Ishikawa (cell line): ENCODE data around the gene TLR5.

Source experiments
- CEBPB ChIP-seq: IDR thresholded peaks from 2 replicates; pipeline ENCODE4 v1.6.1; 2012
- CREB1 ChIP-seq: IDR thresholded peaks from 2 replicates; pipeline ENCODE4 v1.6.1; 2012; ENCODE audit warnings: low read depth
- EGR1 ChIP-seq: IDR thresholded peaks from 2 replicates; pipeline ENCODE4 v1.6.1; 2012
- EP300 ChIP-seq: IDR thresholded peaks from 2 replicates; pipeline ENCODE4 v1.6.1; 2012; ENCODE audit warnings: borderline replicate concordance
- FOXM1 ChIP-seq: IDR thresholded peaks from 2 replicates; pipeline ENCODE4 v1.6.1; 2012; ENCODE audit warnings: low read depth, borderline replicate concordance
- NFIC ChIP-seq: IDR thresholded peaks from 2 replicates; pipeline ENCODE4 v1.6.1; 2012
- RAD21 ChIP-seq: IDR thresholded peaks from 2 replicates; pipeline ENCODE4 v1.6.1; 2012; ENCODE audit warnings: low read depth
- TAF1 ChIP-seq: IDR thresholded peaks from 2 replicates; pipeline ENCODE4 v1.6.1; 2012; ENCODE audit warnings: low read depth, mild to moderate bottlenecking
- TCF12 ChIP-seq: IDR thresholded peaks from 2 replicates; pipeline ENCODE4 v1.6.1; 2012; ENCODE audit warnings: low read depth
- TEAD4 ChIP-seq: IDR thresholded peaks from 2 replicates; pipeline ENCODE4 v1.6.1; 2012
- YY1 ChIP-seq: IDR thresholded peaks from 2 replicates; pipeline ENCODE4 v1.6.1; 2012; ENCODE audit warnings: low read depth
- ZBTB7A ChIP-seq: IDR thresholded peaks from 2 replicates; pipeline ENCODE4 v1.6.1; 2012; ENCODE audit warnings: low read depth
- TF ChIP-seq, protein P1 (sequence below): IDR thresholded peaks from 2 replicates; pipeline ENCODE4 v1.6.1; 2012
- TF ChIP-seq, protein P2 (sequence below): IDR thresholded peaks from 2 replicates; pipeline ENCODE4 v1.6.1; 2012; ENCODE audit warnings: low read depth, mild to moderate bottlenecking
- TF ChIP-seq, protein P3 (sequence below): IDR thresholded peaks from 2 replicates; pipeline ENCODE4 v1.6.1; 2012

The TLR5 gene

DNA sequence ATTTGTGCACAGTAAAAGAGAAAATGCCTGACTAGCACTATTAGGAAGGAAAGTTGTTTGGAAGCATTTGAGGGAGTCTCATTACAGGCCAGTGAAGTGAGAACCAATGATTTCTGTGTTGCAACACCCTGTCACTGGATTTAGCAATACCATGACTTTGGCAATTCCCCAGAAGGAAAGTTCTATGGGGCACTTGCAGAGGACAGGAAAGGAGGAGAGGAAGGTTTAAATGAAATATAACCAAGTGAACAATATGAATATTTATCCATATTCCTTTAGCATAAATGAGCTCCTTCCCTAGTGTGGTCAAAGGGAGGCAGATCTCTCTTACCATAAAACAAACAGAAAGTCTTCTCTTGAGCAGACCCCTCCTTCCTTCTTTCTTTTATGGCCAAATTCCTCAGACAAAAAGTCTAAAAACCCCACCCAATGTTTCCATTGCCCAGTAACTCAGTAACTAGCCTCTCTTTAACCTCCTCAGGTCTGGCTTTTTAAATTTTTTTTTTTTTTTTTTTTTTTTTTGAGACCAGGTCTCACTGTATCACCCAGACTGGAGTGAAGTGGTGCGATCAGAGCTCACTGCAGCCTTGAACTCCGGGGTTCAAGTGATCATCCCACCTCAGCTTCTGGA is 5.5 kb downstream of the TLR5 start:
- TF ChIP-seq CEBPB = peak; percentile 100
- TF ChIP-seq TCF12 = no peak
- TF ChIP-seq, protein P1, sequence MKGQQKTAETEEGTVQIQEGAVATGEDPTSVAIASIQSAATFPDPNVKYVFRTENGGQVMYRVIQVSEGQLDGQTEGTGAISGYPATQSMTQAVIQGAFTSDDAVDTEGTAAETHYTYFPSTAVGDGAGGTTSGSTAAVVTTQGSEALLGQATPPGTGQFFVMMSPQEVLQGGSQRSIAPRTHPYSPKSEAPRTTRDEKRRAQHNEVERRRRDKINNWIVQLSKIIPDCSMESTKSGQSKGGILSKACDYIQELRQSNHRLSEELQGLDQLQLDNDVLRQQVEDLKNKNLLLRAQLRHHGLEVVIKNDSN = no peak
- TF ChIP-seq YY1 = no peak

GRCh38 chr1:223136086-223136485 is 7.0 kb downstream of the TLR5 start:
- TF ChIP-seq FOXM1 (no peak), EP300 (no peak), TCF12 (no peak)
- TF ChIP-seq, protein P2, sequence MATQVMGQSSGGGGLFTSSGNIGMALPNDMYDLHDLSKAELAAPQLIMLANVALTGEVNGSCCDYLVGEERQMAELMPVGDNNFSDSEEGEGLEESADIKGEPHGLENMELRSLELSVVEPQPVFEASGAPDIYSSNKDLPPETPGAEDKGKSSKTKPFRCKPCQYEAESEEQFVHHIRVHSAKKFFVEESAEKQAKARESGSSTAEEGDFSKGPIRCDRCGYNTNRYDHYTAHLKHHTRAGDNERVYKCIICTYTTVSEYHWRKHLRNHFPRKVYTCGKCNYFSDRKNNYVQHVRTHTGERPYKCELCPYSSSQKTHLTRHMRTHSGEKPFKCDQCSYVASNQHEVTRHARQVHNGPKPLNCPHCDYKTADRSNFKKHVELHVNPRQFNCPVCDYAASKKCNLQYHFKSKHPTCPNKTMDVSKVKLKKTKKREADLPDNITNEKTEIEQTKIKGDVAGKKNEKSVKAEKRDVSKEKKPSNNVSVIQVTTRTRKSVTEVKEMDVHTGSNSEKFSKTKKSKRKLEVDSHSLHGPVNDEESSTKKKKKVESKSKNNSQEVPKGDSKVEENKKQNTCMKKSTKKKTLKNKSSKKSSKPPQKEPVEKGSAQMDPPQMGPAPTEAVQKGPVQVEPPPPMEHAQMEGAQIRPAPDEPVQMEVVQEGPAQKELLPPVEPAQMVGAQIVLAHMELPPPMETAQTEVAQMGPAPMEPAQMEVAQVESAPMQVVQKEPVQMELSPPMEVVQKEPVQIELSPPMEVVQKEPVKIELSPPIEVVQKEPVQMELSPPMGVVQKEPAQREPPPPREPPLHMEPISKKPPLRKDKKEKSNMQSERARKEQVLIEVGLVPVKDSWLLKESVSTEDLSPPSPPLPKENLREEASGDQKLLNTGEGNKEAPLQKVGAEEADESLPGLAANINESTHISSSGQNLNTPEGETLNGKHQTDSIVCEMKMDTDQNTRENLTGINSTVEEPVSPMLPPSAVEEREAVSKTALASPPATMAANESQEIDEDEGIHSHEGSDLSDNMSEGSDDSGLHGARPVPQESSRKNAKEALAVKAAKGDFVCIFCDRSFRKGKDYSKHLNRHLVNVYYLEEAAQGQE = no peak

GRCh38 chr1:223135176-223135942 is 7.7 kb downstream of the TLR5 start:
- TF ChIP-seq CREB1 (no peak), YY1 (no peak), FOXM1 (no peak), EP300 (no peak), TAF1 (no peak)
- TF ChIP-seq, protein P3, sequence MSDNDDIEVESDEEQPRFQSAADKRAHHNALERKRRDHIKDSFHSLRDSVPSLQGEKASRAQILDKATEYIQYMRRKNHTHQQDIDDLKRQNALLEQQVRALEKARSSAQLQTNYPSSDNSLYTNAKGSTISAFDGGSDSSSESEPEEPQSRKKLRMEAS = no peak

DNA sequence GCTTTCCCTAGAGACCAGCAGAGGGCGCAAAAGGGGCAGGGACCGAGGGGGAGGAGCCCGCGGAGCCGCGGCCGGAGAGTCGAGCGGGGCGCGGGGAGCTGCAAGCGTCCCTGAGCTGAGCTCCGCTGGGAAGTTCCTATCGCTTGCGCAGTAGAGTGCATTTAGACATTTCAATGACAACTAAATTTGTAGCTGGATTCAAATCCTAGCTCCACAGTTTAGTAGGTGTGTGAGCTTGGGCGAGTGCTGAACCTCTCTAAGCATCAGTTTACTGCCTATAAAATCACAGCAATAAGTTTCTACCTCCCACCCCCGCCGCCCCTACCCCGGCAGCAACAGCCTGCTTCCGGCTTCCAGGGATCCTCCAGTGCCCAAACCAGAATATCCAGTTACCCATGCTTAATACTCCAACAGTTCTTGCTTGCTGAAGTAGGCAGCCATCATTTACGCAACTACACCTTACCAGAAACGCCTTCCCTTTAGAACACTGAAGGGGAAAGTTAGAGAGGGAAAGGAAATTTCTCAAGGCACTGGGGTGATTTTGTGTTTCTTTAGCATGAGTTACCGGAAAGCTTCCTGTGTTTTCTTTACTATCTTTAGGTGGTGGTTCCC is 9.1 kb downstream of the TLR5 start:
- TF ChIP-seq TEAD4 = no peak; the same call in 1 of the 2 replicates
- no peak for TF ChIP-seq CREB1
- peak; percentile 82 for TF ChIP-seq YY1
- TF ChIP-seq TCF12 = peak; percentile 58; the same call in 1 of the 2 replicates
- no peak for TF ChIP-seq NFIC
- no peak for TF ChIP-seq ZBTB7A
- TF ChIP-seq EP300 = peak; percentile 39; the same call in 1 of the 2 replicates
- TF ChIP-seq EGR1 = no peak
- TF ChIP-seq CEBPB = peak; percentile 85
- TF ChIP-seq, protein P2 = no peak
- peak; percentile 31; the same call in 1 of the 2 replicates for TF ChIP-seq TAF1
- TF ChIP-seq, protein P3 = peak; percentile 58
- no peak for TF ChIP-seq FOXM1
- TF ChIP-seq, protein P1 = no peak
- TF ChIP-seq RAD21 = peak; percentile 73

GRCh38 chr1:223133306-223133823 is 9.7 kb downstream of the TLR5 start:
- no peak for TF ChIP-seq FOXM1

GRCh38 chr1:223129229-223129901 is 13.7 kb downstream of the TLR5 start:
- TF ChIP-seq RAD21 (no peak), EP300 (no peak), EGR1 (no peak), CREB1 (no peak), TCF12 (no peak), TEAD4 (no peak), TAF1 (no peak)
- TF ChIP-seq, protein P1 = no peak
- TF ChIP-seq, protein P3 = no peak
